ENCODE data around the gene ZNF429. TPM values are rescaled to one million over a fixed set of nuclear protein-coding genes. Genes with fewer than 3 reads are reported as not detected.

ZNF429 gene
- 10 to 100 TPM; 11.0 to 11.6 TPM for total RNA-seq

DNA sequence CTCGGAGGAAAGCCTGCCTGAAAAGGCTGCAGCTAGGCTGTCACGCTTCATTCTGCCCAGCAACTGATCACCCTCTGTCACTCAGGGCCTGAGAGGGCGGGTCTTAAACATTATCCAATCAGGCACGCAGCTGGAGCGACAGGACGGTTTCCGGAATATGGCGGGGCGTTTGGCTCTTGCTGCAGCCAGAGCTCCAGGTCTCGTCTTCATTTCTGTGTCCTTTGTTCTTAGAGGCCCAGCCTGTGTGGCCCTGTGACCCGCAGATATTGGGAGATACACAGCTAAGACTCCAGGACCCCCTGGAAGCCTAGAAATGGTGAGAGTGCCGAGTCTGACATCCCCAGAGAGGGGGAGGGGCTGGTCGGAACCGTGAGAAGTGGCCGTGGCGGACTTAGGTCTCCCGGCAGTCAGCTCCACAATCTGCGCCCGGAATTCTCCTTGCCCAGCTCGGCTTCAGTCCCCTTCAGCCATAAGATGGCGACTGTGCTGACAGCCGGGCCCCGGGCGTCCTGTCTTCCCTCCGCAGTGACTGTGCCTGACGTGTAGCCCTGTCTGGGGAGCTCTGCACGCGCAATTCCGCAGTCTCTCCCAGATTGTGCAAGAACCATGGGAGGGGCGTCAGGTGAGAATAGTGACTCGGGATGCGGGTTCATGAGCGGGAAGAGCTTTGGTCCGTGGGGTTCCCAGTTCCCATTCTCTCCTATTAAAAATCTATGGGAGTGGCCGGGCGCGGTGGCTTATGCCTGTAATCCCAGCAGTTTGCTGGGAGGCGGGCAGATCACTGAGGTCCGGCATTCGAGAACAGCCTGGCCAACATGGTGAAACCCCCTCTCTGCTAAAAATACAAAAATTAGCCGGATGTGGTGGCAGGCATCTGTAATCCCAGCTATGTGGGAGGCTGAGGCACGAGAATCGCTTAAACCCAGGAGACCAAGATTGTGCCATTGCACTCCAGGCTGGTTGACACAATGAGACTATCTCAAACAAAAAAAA is at the start of gene ZNF429:
Gene ZNF429 (plus strand): TSS at position 144 of the 993 bp plus-strand sequence. CDS start 170 bp downstream, at position 314.

Other genes with a start within 250 kb of the ZNF429 start
- gene ZNF708, start 176.2 kb upstream of the ZNF429 start, total RNA-seq, result 10 to 100 TPM; 23.3 to 25.0 TPM
- 10 to 100 TPM; 12.5 to 13.0 TPM for gene ZNF738, start 146.6 kb upstream of the ZNF429 start, total RNA-seq
- 10 to 100 TPM; 24.3 to 25.6 TPM for gene ZNF493, start 108.5 kb upstream of the ZNF429 start, total RNA-seq